ENCODE results near the gene MAGI1. TPM values are rescaled to one million over a fixed set of nuclear protein-coding genes. Genes with fewer than 3 reads are reported as not detected.

The MAGI1 gene
- total RNA-seq, 2 donors from 2014 or later = 37.5 to 51.6 TPM

GRCh38 chr3:65984975-65985374 lies 53.7 kb downstream of the MAGI1 start:
- 100% methylated on average over 1 of the region's 1 CpG for WGBS
- intact Hi-C loops (cut with DNase I) = no loop called here

GRCh38 chr3:65983100-65983499 lies 55.6 kb downstream of the MAGI1 start:
- Histone ChIP-seq H3K27ac (no peak overlapping the region), H3K4me1 (replicated peaks) (no peaks in the 10 kb centered on the region), H3K36me3 (no peaks in the 10 kb centered on the region), H3K27me3 (replicated peaks; ENCODE audit: insufficient read depth) (no peaks in the 10 kb centered on the region), H3K4me3 (no peak overlapping the region), H3K9me3 (no peaks in the 10 kb centered on the region)
- 19% methylated on average over 1 of the region's 1 CpG for WGBS
- TF ChIP-seq POLR2A (IDR thresholded peaks at IDR 0.05) = no peak
- no peak for TF ChIP-seq POLR2AphosphoS5 (IDR thresholded peaks at IDR 0.05)
- TF ChIP-seq CTCF (IDR thresholded peaks at IDR 0.05) = no peak
- intact Hi-C loops (cut with DNase I) = no loop called here
- no peak for DNase-seq (ENCODE audit: low spot score)

More at GRCh38 chr3:65984975-65985374, 53.7 kb downstream of the MAGI1 start:
- no peaks in the 10 kb centered on the region for H3K4me1 ChIP-seq (replicated peaks)
- no peaks in the 10 kb centered on the region for H3K36me3 ChIP-seq
- TF ChIP-seq POLR2A (IDR thresholded peaks at IDR 0.05) (no peak), POLR2AphosphoS5 (IDR thresholded peaks at IDR 0.05) (no peak), CTCF (IDR thresholded peaks at IDR 0.05) (no peak)
- no peak for DNase-seq (ENCODE audit: low spot score)
- H3K27me3 ChIP-seq (replicated peaks; ENCODE audit: insufficient read depth) = no peaks in the 10 kb centered on the region
- H3K9me3 ChIP-seq = no peaks in the 10 kb centered on the region
- H3K27ac ChIP-seq = no peak overlapping the region
- H3K4me3 ChIP-seq = no peak overlapping the region

GRCh38 chr3:65979731-65980130 lies 59.0 kb downstream of the MAGI1 start:
- Histone ChIP-seq H3K27ac (no peak overlapping the region), H3K4me1 (replicated peaks) (no peaks in the 10 kb centered on the region), H3K27me3 (replicated peaks; ENCODE audit: insufficient read depth) (no peaks in the 10 kb centered on the region), H3K36me3 (no peaks in the 10 kb centered on the region), H3K4me3 (no peak overlapping the region), H3K9me3 (no peaks in the 10 kb centered on the region)
- TF ChIP-seq POLR2AphosphoS5 (IDR thresholded peaks at IDR 0.05) = no peak
- TF ChIP-seq POLR2A (IDR thresholded peaks at IDR 0.05) = no peak
- TF ChIP-seq CTCF (IDR thresholded peaks at IDR 0.05) = no peak
- intact Hi-C loops (cut with DNase I) = no loop called here
- no peak for DNase-seq (ENCODE audit: low spot score)
- 76% methylated on average over 4 of the region's 4 CpGs for WGBS

GRCh38 chr3:65979162-65979561 lies 59.6 kb downstream of the MAGI1 start:
- H3K9me3 ChIP-seq = no peaks in the 10 kb centered on the region
- H3K27me3 ChIP-seq (replicated peaks; ENCODE audit: insufficient read depth) = no peaks in the 10 kb centered on the region
- DNase-seq (ENCODE audit: low spot score) = no peak
- H3K27ac ChIP-seq = no peak overlapping the region
- WGBS = 12% methylated on average over 6 of the region's 6 CpGs
- no peak for TF ChIP-seq POLR2A (IDR thresholded peaks at IDR 0.05)
- no peaks in the 10 kb centered on the region for H3K4me1 ChIP-seq (replicated peaks)
- no peaks in the 10 kb centered on the region for H3K36me3 ChIP-seq
- intact Hi-C loops (cut with DNase I) = no loop called here
- H3K4me3 ChIP-seq = no peak overlapping the region

- H3K36me3 ChIP-seq = no peaks in the 10 kb centered on the region
- TF ChIP-seq POLR2A (IDR thresholded peaks at IDR 0.05) = no peak
- no peak for TF ChIP-seq CTCF (IDR thresholded peaks at IDR 0.05)
- no peak for TF ChIP-seq POLR2AphosphoS5 (IDR thresholded peaks at IDR 0.05)
- no peaks in the 10 kb centered on the region for H3K4me1 ChIP-seq (replicated peaks)
- H3K27me3 ChIP-seq (replicated peaks; ENCODE audit: insufficient read depth) = no peaks in the 10 kb centered on the region
- no peak overlapping the region for H3K4me3 ChIP-seq
- no peaks in the 10 kb centered on the region for H3K9me3 ChIP-seq
- intact Hi-C loops (cut with DNase I) = no loop called here
- DNase-seq (ENCODE audit: low spot score) = no peak
- no peak overlapping the region for H3K27ac ChIP-seq
These were observed 60.6 kb downstream of the MAGI1 start for GRCh38 chr3:65978116-65978515.

All from prostate gland (tissue), 2 donors.